ENCODE results near the gene DHRS3.

DHRS3 gene

GRCh38 chr1:12622506-12622905 is 4.5 kb upstream of the DHRS3 start:
- WGBS, result 89% methylated on average over 12 of the region's 12 CpGs
- no peak overlapping the region for H3K14ac ChIP-seq (ENCODE audit: low read length in 2 of 2)

DNA sequence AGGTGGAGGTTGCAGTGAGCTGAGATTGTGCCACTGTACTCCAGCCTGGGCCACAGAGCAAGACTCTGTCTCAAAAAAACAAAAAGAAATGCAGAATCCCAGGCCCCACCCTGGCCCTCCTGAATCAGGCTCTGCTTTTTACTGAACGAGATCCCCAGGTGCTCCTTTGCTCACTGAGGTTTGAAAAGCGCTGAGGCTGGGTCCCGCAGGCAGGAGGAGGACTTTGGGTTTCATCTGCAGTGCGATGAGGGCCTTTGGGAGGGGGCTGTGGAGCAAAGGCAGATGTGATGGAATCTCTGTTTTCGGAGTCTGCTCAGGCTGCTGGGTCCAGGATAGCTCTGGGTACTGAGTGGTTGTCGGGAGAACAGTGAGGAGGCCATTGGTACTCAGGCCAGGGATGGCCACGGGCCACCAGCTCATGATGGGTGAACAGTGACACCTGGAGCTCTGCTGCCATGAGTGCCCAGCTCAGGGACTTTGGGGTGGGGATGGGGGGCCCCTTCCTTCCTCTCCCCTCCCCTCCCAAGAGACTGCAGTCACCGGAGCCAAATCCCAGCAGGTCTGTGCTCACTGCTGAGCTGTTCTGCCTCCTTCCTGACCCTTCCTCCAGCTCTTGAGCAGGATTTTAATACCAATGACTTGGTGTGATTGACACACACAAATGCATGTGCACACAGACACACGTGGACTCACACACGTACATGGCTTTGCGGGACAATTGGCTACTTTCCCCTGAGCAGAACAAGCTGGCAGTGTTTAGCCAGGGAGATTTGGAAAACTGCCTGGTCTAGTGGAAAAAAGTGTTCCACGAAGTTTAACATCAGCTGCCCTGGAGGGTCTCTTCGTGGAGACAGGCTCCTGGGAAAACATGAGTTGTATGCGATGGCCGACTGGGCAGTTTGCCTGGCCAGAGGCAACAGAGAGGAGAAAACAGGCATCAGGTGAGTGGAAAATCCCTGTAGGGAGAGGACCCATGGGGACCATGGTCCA is 3.6 kb upstream of the DHRS3 start:
- Histone ChIP-seq H2BK5ac (ENCODE audit: low read depth, low read length, poor library complexity, severe bottlenecking) (no peak overlapping the region), H2AK5ac (ENCODE audit: low read length, severe bottlenecking) (no peak overlapping the region), H3K27ac (ENCODE audit: low read length, poor library complexity, severe bottlenecking) (no peak overlapping the region), H2BK15ac (ENCODE audit: low read depth, poor library complexity, severe bottlenecking) (no peak overlapping the region), H3K18ac (ENCODE audit: low read depth in 1 of 2, low read length in 2 of 2) (no peak overlapping the region), H3K9me3 (ENCODE audit: control insufficient read depth, low read length) (no peaks in the 10 kb centered on the region), H4K91ac (ENCODE audit: low read length) (no peak overlapping the region), H2BK12ac (ENCODE audit: low read length in 2 of 2) (no peak overlapping the region), H4K8ac (ENCODE audit: low read length) (no peak overlapping the region), H3K4me3 (ENCODE audit: insufficient read depth in 1 of 2, low read depth in 1 of 2, low read length in 2 of 2) (no peak overlapping the region), H3K4me2 (ENCODE audit: low read length, poor library complexity, severe bottlenecking) (no peak overlapping the region), H3K23ac (ENCODE audit: low read length in 2 of 2) (no peak overlapping the region), H2AFZ (ENCODE audit: low read depth, low read length) (no peak overlapping the region), H3K9ac (ENCODE audit: low read length) (no peak overlapping the region), H3K36me3 (ENCODE audit: control insufficient read depth in 1 of 2, insufficient read depth in 2 of 2, low read depth in 1 of 2, low read length in 2 of 2) (no peaks in the 10 kb centered on the region), H3K14ac (ENCODE audit: low read length in 2 of 2) (no peak overlapping the region), H2BK120ac (ENCODE audit: low read depth, low read length) (no peak overlapping the region), H3K27me3 (ENCODE audit: control insufficient read depth in 1 of 2, insufficient read depth in 1 of 2, low read length in 2 of 2) (peaks cover under 1 to 7% of the 10 kb centered on the region in 2 experiments), H3K4ac (ENCODE audit: low read depth in 1 of 2, low read length in 2 of 2) (no peak overlapping the region), H3K79me1 (replicated peaks; ENCODE audit: low read length, poor library complexity, severe bottlenecking) (no peaks in the 10 kb centered on the region), H3K4me1 (ENCODE audit: control insufficient read depth, insufficient read depth, low read depth, low read length) (peaks cover 19% of the 10 kb centered on the region)
- WGBS, result 85% methylated on average over 13 of the region's 15 CpGs
- no peak for DNase-seq

More at GRCh38 chr1:12622506-12622905, 4.5 kb upstream of the DHRS3 start:
- Histone ChIP-seq H2BK12ac (ENCODE audit: low read length in 2 of 2) (no peak overlapping the region), H3K36me3 (ENCODE audit: control insufficient read depth in 1 of 2, insufficient read depth in 2 of 2, low read depth in 1 of 2, low read length in 2 of 2) (no peaks in the 10 kb centered on the region), H3K27me3 (ENCODE audit: control insufficient read depth in 1 of 2, insufficient read depth in 1 of 2, low read length in 2 of 2) (peaks cover 0 to 8% of the 10 kb centered on the region in 2 experiments), H3K18ac (ENCODE audit: low read depth in 1 of 2, low read length in 2 of 2) (no peak overlapping the region), H3K4ac (ENCODE audit: low read depth in 1 of 2, low read length in 2 of 2) (no peak overlapping the region), H3K4me3 (ENCODE audit: insufficient read depth in 1 of 2, low read depth in 1 of 2, low read length in 2 of 2) (no peak overlapping the region), H4K91ac (ENCODE audit: low read length) (no peak overlapping the region), H2BK15ac (ENCODE audit: low read depth, poor library complexity, severe bottlenecking) (no peak overlapping the region), H3K9ac (ENCODE audit: low read length) (no peak overlapping the region), H2AK5ac (ENCODE audit: low read length, severe bottlenecking) (no peak overlapping the region), H3K27ac (ENCODE audit: low read length, poor library complexity, severe bottlenecking) (no peak overlapping the region), H2BK5ac (ENCODE audit: low read depth, low read length, poor library complexity, severe bottlenecking) (no peak overlapping the region), H4K8ac (ENCODE audit: low read length) (no peak overlapping the region), H2BK120ac (ENCODE audit: low read depth, low read length) (no peak overlapping the region), H2AFZ (ENCODE audit: low read depth, low read length) (no peak overlapping the region), H3K9me3 (ENCODE audit: control insufficient read depth, low read length) (no peaks in the 10 kb centered on the region), H3K4me2 (ENCODE audit: low read length, poor library complexity, severe bottlenecking) (no peak overlapping the region), H3K23ac (ENCODE audit: low read length in 2 of 2) (no peak overlapping the region), H3K79me1 (replicated peaks; ENCODE audit: low read length, poor library complexity, severe bottlenecking) (no peaks in the 10 kb centered on the region), H3K4me1 (ENCODE audit: control insufficient read depth, insufficient read depth, low read depth, low read length) (peaks cover 13% of the 10 kb centered on the region)
- DNase-seq, result no peak

DNA sequence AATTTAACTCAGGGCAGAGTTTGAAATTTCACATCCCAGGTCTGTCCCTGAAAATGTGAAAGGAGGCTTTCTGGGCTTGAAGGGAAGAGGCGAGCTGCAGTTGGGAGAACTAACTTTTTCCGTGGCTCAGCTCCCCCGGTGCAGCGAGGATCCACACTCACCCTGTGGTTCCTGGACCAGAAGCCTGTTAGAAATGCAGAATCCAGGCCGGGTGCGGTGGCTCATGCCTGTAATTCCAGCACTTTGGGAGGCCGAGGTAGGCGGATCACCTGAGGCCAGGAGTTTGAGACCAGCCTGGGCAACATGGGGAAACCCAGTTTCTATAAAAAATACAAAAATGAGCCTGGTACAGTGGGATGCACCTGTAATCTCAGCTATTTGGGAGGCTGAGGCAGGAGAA is 2.9 kb upstream of the DHRS3 start:
- WGBS, result 92% methylated on average over 8 of the region's 8 CpGs

GRCh38 chr1:12620488-12620865 is 2.5 kb upstream of the DHRS3 start:
- no peaks in the 10 kb centered on the region for H3K79me1 ChIP-seq (replicated peaks; ENCODE audit: low read length, poor library complexity, severe bottlenecking)
- no peak overlapping the region for H4K8ac ChIP-seq (ENCODE audit: low read length)
- no peak overlapping the region for H2AFZ ChIP-seq (ENCODE audit: low read depth, low read length)
- no peak overlapping the region for H3K4me3 ChIP-seq (ENCODE audit: insufficient read depth in 1 of 2, low read depth in 1 of 2, low read length in 2 of 2)
- H3K4me2 ChIP-seq (ENCODE audit: low read length, poor library complexity, severe bottlenecking), result no peak overlapping the region
- H2BK15ac ChIP-seq (ENCODE audit: low read depth, poor library complexity, severe bottlenecking), result no peak overlapping the region
- DNase-seq, result no peak
- WGBS, result 79% methylated on average over 1 of the region's 4 CpGs
- no peaks in the 10 kb centered on the region for H3K9me3 ChIP-seq (ENCODE audit: control insufficient read depth, low read length)
- H3K4ac ChIP-seq (ENCODE audit: low read depth in 1 of 2, low read length in 2 of 2), result no peak overlapping the region
- H2BK120ac ChIP-seq (ENCODE audit: low read depth, low read length), result no peak overlapping the region
- H3K27ac ChIP-seq (ENCODE audit: low read length, poor library complexity, severe bottlenecking), result no peak overlapping the region
- H3K9ac ChIP-seq (ENCODE audit: low read length), result peak overlapping the region; percentile 15
- H3K4me1 ChIP-seq (ENCODE audit: control insufficient read depth, insufficient read depth, low read depth, low read length), result peaks cover 30% of the 10 kb centered on the region
- H4K91ac ChIP-seq (ENCODE audit: low read length), result no peak overlapping the region
- peaks cover 0 to 12% of the 10 kb centered on the region in 2 experiments for H3K27me3 ChIP-seq (ENCODE audit: control insufficient read depth in 1 of 2, insufficient read depth in 1 of 2, low read length in 2 of 2)
- no peak overlapping the region for H2AK5ac ChIP-seq (ENCODE audit: low read length, severe bottlenecking)
- no peaks in the 10 kb centered on the region for H3K36me3 ChIP-seq (ENCODE audit: control insufficient read depth in 1 of 2, insufficient read depth in 2 of 2, low read depth in 1 of 2, low read length in 2 of 2)
- H2BK12ac ChIP-seq (ENCODE audit: low read length in 2 of 2), result no peak overlapping the region
- H3K18ac ChIP-seq (ENCODE audit: low read depth in 1 of 2, low read length in 2 of 2), result no peak overlapping the region
- H3K23ac ChIP-seq (ENCODE audit: low read length in 2 of 2), result no peak overlapping the region
- no peak overlapping the region for H2BK5ac ChIP-seq (ENCODE audit: low read depth, low read length, poor library complexity, severe bottlenecking)
- no peak overlapping the region for H3K14ac ChIP-seq (ENCODE audit: low read length in 2 of 2)

More for the DNA sequence above, 2.9 kb upstream of the DHRS3 start:
- H3K9me3 ChIP-seq (ENCODE audit: control insufficient read depth, low read length), result no peaks in the 10 kb centered on the region
- no peaks in the 10 kb centered on the region for H3K79me1 ChIP-seq (replicated peaks; ENCODE audit: low read length, poor library complexity, severe bottlenecking)
- H3K36me3 ChIP-seq (ENCODE audit: control insufficient read depth in 1 of 2, insufficient read depth in 2 of 2, low read depth in 1 of 2, low read length in 2 of 2), result no peaks in the 10 kb centered on the region
- no peak overlapping the region for H3K27ac ChIP-seq (ENCODE audit: low read length, poor library complexity, severe bottlenecking)
- peaks cover 26% of the 10 kb centered on the region for H3K4me1 ChIP-seq (ENCODE audit: control insufficient read depth, insufficient read depth, low read depth, low read length)
- H2BK12ac ChIP-seq (ENCODE audit: low read length in 2 of 2), result no peak overlapping the region
- no peak overlapping the region for H2AK5ac ChIP-seq (ENCODE audit: low read length, severe bottlenecking)
- H2BK120ac ChIP-seq (ENCODE audit: low read depth, low read length), result no peak overlapping the region
- no peak overlapping the region for H3K23ac ChIP-seq (ENCODE audit: low read length in 2 of 2)
- no peak overlapping the region for H3K4me3 ChIP-seq (ENCODE audit: insufficient read depth in 1 of 2, low read depth in 1 of 2, low read length in 2 of 2)
- no peak overlapping the region for H4K8ac ChIP-seq (ENCODE audit: low read length)
- no peak overlapping the region for H4K91ac ChIP-seq (ENCODE audit: low read length)
- no peak overlapping the region for H3K14ac ChIP-seq (ENCODE audit: low read length in 2 of 2)
- no peak overlapping the region for H2AFZ ChIP-seq (ENCODE audit: low read depth, low read length)
- no peak overlapping the region for H2BK15ac ChIP-seq (ENCODE audit: low read depth, poor library complexity, severe bottlenecking)
- H3K18ac ChIP-seq (ENCODE audit: low read depth in 1 of 2, low read length in 2 of 2), result no peak overlapping the region
- no peak for DNase-seq
- no peak overlapping the region for H3K4ac ChIP-seq (ENCODE audit: low read depth in 1 of 2, low read length in 2 of 2)
- H3K9ac ChIP-seq (ENCODE audit: low read length), result no peak overlapping the region
- no peak overlapping the region for H3K4me2 ChIP-seq (ENCODE audit: low read length, poor library complexity, severe bottlenecking)
- H2BK5ac ChIP-seq (ENCODE audit: low read depth, low read length, poor library complexity, severe bottlenecking), result no peak overlapping the region
- peaks cover 0 to 11% of the 10 kb centered on the region in 2 experiments for H3K27me3 ChIP-seq (ENCODE audit: control insufficient read depth in 1 of 2, insufficient read depth in 1 of 2, low read length in 2 of 2)
